Transverse colon (tissue), 4 donors: Measurements from ENCODE around the gene CALHM3.

Experiments
- CTCF ChIP-seq, 5 experiments: fragments of 200-600 bp in 3 of 5; fragments of 450-650 bp in 2 of 5; sonication (generic) in 3 of 5; IDR thresholded peaks; 1 replicate in 2 of 5; 2 replicates in 3 of 5; pipeline ENCODE4 v1.5.1; 2016 to 2017; ENCODE audit warnings: antibody characterized with exemption in 5 of 5, inconsistent platforms in 3 of 5, mild to moderate bottlenecking in 2 of 5, moderate library complexity in 1 of 5
- EP300 ChIP-seq: sonication (generic); formaldehyde crosslinking; IDR thresholded peaks from one replicate; pipeline ENCODE4 v1.6.1; 2017; ENCODE audit warnings: antibody characterized with exemption, low read depth
- POLR2AphosphoS5 ChIP-seq, 3 donors: sonication (generic); formaldehyde crosslinking; IDR thresholded peaks; one replicate each; pipeline ENCODE4 v1.6.1; 2016; ENCODE audit warnings: antibody characterized with exemption in 3 of 3

GRCh38 chr10:103445767-103446567 is 33.1 kb downstream of the CALHM3 start:
- TF ChIP-seq POLR2AphosphoS5 (IDR thresholded peaks at IDR 0.05) = peak in 1 of 3 donors; percentile 54
- TF ChIP-seq CTCF (IDR thresholded peaks at IDR 0.05) = no peak
- no peak for TF ChIP-seq EP300
